Right atrium auricular region (tissue), 2 donors: Measurements from ENCODE around the gene BBS9. TPM values are rescaled to one million over a fixed set of nuclear protein-coding genes. Genes with fewer than 3 reads are reported as not detected.

Source experiments
- DNase-seq: peaks from one replicate; pipeline ENCODE4 v3.0.0-alpha.2; 2019; ENCODE audit warnings: low spot score
- H3K27ac ChIP-seq, 2 donors: fragments of 200-600 bp; sonication (generic); 1 replicate in 1 of 2; 2 replicates in 1 of 2; pipeline ENCODE4 v1.5.1; 2016 to 2019
- H3K27me3 ChIP-seq, 2 donors: fragments of 200-600 bp; sonication (generic); one replicate each; pipeline versions ENCODE4 v1.5.1 to v1.6.0; 2017 to 2019
- H3K36me3 ChIP-seq: fragments of 200-600 bp; sonication (generic); one replicate; pipeline ENCODE4 v1.5.1; 2016
- H3K4me1 ChIP-seq, 2 donors: fragments of 200-600 bp; sonication (generic); one replicate each; pipeline versions ENCODE4 v1.5.1 to v1.6.0; 2017 to 2019
- H3K4me3 ChIP-seq, 2 donors: fragments of 200-600 bp; sonication (generic); 1 replicate in 1 of 2; 2 replicates in 1 of 2; pipeline ENCODE4 v1.5.1; 2017 to 2019; ENCODE audit warnings: mild to moderate bottlenecking in 1 of 2, moderate library complexity in 1 of 2
- H3K9me3 ChIP-seq, 2 donors: fragments of 200-600 bp; sonication (generic); one replicate each; pipeline ENCODE4 v1.5.1; 2019
- total RNA-seq, 2 donors: library from RNA; depleted of rRNA; stranded (reverse); fragments of >200 nt; gene quantifications; one replicate each; pipeline ENCODE4 v1.1.0, GENCODE V29; 2016
- TF ChIP-seq, protein P1 (sequence below), 2 donors: fragments of 200-600 bp; sonication (generic); IDR thresholded peaks; one replicate each; pipeline ENCODE4 v1.5.1; 2019; ENCODE audit warnings: antibody characterized with exemption in 2 of 2

BBS9 gene
- total RNA-seq, 2 donors from 2014 or later, result 13.3 to 13.8 TPM

- TF ChIP-seq, protein P1, sequence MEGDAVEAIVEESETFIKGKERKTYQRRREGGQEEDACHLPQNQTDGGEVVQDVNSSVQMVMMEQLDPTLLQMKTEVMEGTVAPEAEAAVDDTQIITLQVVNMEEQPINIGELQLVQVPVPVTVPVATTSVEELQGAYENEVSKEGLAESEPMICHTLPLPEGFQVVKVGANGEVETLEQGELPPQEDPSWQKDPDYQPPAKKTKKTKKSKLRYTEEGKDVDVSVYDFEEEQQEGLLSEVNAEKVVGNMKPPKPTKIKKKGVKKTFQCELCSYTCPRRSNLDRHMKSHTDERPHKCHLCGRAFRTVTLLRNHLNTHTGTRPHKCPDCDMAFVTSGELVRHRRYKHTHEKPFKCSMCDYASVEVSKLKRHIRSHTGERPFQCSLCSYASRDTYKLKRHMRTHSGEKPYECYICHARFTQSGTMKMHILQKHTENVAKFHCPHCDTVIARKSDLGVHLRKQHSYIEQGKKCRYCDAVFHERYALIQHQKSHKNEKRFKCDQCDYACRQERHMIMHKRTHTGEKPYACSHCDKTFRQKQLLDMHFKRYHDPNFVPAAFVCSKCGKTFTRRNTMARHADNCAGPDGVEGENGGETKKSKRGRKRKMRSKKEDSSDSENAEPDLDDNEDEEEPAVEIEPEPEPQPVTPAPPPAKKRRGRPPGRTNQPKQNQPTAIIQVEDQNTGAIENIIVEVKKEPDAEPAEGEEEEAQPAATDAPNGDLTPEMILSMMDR (IDR thresholded peaks at IDR 0.05), result no peak
- Histone ChIP-seq H3K9me3 (peaks cover 0 to 12% of the 10 kb centered on the region in 2 donors), H3K27ac (no peak overlapping the region), H3K4me3 (no peak overlapping the region), H3K36me3 (peaks cover 4% of the 10 kb centered on the region), H3K27me3 (no peaks in the 10 kb centered on the region), H3K4me1 (no peaks in the 10 kb centered on the region)
- DNase-seq, result no peak
Measured at GRCh38 chr7:33273356-33273755, 144.0 kb downstream of the BBS9 start.

GRCh38 chr7:33276325-33276724, 147.0 kb downstream of the BBS9 start:
- H3K36me3 ChIP-seq, result peaks cover 4% of the 10 kb centered on the region

GRCh38 chr7:33276729-33277128, 147.4 kb downstream of the BBS9 start:
- no peak for DNase-seq
- H3K27ac ChIP-seq, result no peak overlapping the region
- no peaks in the 10 kb centered on the region for H3K27me3 ChIP-seq
- peaks cover 4% of the 10 kb centered on the region for H3K36me3 ChIP-seq
- H3K4me3 ChIP-seq, result no peak overlapping the region
- H3K9me3 ChIP-seq, result peaks cover 13 to 29% of the 10 kb centered on the region in 2 donors
- TF ChIP-seq, protein P1 (IDR thresholded peaks at IDR 0.05), result no peak
- H3K4me1 ChIP-seq, result no peaks in the 10 kb centered on the region

More at GRCh38 chr7:33276325-33276724, 147.0 kb downstream of the BBS9 start:
- DNase-seq, result no peak
- Histone ChIP-seq H3K4me3 (no peak overlapping the region), H3K27ac (no peak overlapping the region), H3K27me3 (no peaks in the 10 kb centered on the region), H3K9me3 (peaks cover 13 to 29% of the 10 kb centered on the region in 2 donors), H3K4me1 (no peaks in the 10 kb centered on the region)
- TF ChIP-seq, protein P1 (IDR thresholded peaks at IDR 0.05), result no peak

DNA sequence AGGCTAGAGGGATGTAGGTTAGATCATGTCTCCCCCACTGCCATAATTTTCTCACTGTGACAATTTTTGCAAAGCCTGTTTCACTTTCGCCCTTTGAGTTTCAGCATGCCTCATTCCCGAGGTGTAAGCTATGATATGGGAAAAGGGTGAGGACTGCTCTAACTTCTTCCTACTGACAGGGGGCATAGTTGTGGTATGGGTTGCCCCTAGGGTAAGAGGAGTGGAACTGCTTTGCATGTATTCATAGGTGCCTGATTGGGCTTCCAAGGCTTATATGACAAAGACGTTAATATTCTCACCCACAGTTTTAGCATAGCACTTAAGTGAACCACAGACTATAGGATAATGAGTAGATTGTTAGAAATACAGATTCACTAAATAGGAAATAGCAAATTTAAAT, 148.7 kb downstream of the BBS9 start:
- Histone ChIP-seq H3K36me3 (peaks cover 4% of the 10 kb centered on the region), H3K9me3 (peaks cover 13 to 29% of the 10 kb centered on the region in 2 donors), H3K27ac (no peak overlapping the region), H3K27me3 (no peaks in the 10 kb centered on the region), H3K4me1 (no peaks in the 10 kb centered on the region), H3K4me3 (no peak overlapping the region)
- TF ChIP-seq, protein P1 (IDR thresholded peaks at IDR 0.05), result no peak
- no peak for DNase-seq

GRCh38 chr7:33286501-33286900, 157.1 kb downstream of the BBS9 start:
- DNase-seq, result no peak
- Histone ChIP-seq H3K27me3 (no peaks in the 10 kb centered on the region), H3K4me1 (no peaks in the 10 kb centered on the region), H3K27ac (no peak overlapping the region), H3K9me3 (peaks cover 0 to 10% of the 10 kb centered on the region in 2 donors), H3K4me3 (no peak overlapping the region), H3K36me3 (no peaks in the 10 kb centered on the region)
- TF ChIP-seq, protein P1 (IDR thresholded peaks at IDR 0.05), result no peak

DNA sequence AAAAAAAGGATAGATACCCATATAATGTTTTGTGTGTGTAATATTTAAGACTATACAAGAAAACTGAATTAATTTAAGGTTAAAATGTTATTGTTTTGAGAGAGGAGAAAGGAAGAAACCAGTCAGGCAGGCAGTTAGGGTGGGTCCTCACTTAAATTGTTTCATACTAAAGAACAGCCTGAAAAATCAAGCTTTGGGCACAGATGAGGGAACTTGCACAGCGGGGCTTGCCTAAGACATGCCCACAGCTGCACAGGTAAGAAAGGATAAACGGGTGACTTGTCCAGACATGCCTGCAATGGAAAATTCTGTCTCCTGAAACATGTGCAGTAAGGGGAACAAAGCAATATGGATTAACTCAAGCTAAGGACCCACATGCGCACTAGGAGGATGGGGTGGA, 158.4 kb downstream of the BBS9 start:
- Histone ChIP-seq H3K9me3 (peaks cover 0 to 10% of the 10 kb centered on the region in 2 donors), H3K36me3 (no peaks in the 10 kb centered on the region), H3K4me1 (no peaks in the 10 kb centered on the region), H3K27me3 (no peaks in the 10 kb centered on the region), H3K4me3 (no peak overlapping the region), H3K27ac (no peak overlapping the region)
- DNase-seq, result no peak
- TF ChIP-seq, protein P1 (IDR thresholded peaks at IDR 0.05), result no peak
